C4-2B (cell line): Measurements from ENCODE around the gene ZNF138.
"Not testable (repeated sequence)": the region's sequence is repeated elsewhere in the genome, so short reads cannot be mapped to it uniquely, and the experiment has no call there.

ENCODE experiments used
- H3K27ac ChIP-seq: fragments of 450-650 bp; 2 replicates; pipeline ENCODE4 v1.5.1; 2017
- CTCF ChIP-seq: fragments of 450-650 bp; conservative IDR thresholded peaks from 2 replicates; pipeline ENCODE4 v1.5.1; 2017; ENCODE audit warnings: mild to moderate bottlenecking
- ZFX ChIP-seq: fragments of 450-650 bp; IDR thresholded peaks from 2 replicates; pipeline ENCODE4 v1.6.1; 2017

ZNF138 gene

GRCh38 chr7:64849250-64849923, 55.2 kb downstream of the ZNF138 start:
- H3K27ac ChIP-seq, result no peak overlapping the region

GRCh38 chr7:64849924-64850499, 55.8 kb downstream of the ZNF138 start:
- H3K27ac ChIP-seq, result no peak overlapping the region
- TF ChIP-seq CTCF (no peak), ZFX (no peak)

More at GRCh38 chr7:64849250-64849923, 55.2 kb downstream of the ZNF138 start:
- TF ChIP-seq ZFX (no peak), CTCF (no peak)

GRCh38 chr7:64853679-64854078, 59.5 kb downstream of the ZNF138 start:
- H3K27ac ChIP-seq, result no peak overlapping the region
- TF ChIP-seq ZFX, result no peak
- no peak for TF ChIP-seq CTCF

DNA sequence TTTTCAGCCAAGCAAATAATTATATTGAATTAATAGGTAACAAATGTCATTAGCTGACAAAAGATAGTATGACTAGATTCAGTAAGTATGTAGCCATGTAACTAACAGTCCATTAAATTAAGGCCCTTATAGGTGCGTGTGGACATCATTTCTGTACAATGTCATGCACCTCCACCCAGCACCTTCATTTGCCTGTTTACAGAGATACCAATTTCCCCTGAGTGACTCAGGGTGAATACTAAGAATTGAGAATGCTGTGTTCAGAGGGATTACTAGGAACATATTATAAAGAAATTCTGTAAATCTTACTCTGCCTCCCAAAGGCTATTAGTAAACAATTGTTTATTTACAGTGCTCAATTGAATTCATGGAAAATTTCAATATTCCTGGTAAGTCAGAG, 60.7 kb downstream of the ZNF138 start:
- H3K27ac ChIP-seq, result no peak overlapping the region
- TF ChIP-seq ZFX (no peak), CTCF (no peak)

GRCh38 chr7:64863021-64863420, 68.8 kb downstream of the ZNF138 start:
- TF ChIP-seq CTCF (no peak), ZFX (no peak)
- H3K27ac ChIP-seq, result no peak overlapping the region; the same call in 1 of the 2 replicates

GRCh38 chr7:64863530-64863929, 69.3 kb downstream of the ZNF138 start:
- H3K27ac ChIP-seq, result not testable (repeated sequence)

- H3K27ac ChIP-seq, result no peak overlapping the region
- no peak for TF ChIP-seq ZFX
- no peak for TF ChIP-seq CTCF
Measured at GRCh38 chr7:64863969-64864368, 69.7 kb downstream of the ZNF138 start.

DNA sequence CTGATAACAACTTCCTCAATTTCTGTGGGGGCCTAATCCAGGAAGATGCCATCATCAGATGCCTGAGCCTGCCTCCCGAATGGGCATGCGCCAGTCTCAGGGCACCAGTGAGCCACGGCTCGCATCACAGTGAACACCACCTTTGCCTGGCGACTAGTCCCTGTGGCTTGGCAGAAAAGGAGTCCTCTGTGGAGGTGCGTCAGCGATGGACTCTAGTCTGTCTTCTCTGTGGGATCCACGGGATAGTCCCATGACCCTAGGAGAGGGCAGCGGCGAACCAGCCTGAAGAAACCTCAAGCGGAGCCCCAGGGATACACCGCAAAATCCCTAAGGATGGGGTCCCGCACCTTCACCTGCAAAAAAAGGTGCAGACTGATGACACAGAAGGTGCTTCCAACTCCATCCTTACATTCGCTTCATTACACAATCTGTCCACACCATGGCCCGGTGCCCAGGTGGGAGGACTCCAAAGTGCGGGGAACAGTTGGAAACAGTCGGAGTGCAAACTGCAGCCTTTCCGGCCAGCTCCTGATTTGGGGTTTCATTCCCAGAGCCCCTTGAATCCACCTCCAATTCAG, 73.7 kb downstream of the ZNF138 start:
- no peak for TF ChIP-seq CTCF
- TF ChIP-seq ZFX, result no peak
- no peak overlapping the region for H3K27ac ChIP-seq
